HCT116 (cell line): ENCODE results near the gene OR4S2. TPM values are rescaled to one million over a fixed set of nuclear protein-coding genes. Genes with fewer than 3 reads are reported as not detected.

Experiments
- ATAC-seq: fragments of 200-7000 bp; cut with Tn5 transposase; 2 replicates; pipeline ENCODE4 v1.9.1; 2020; ENCODE audit warnings: mild to moderate bottlenecking, moderate library complexity
- BruUV-seq: library from RNA; stranded (reverse); fragments of 400-500 nt; replicated peaks from 2 replicates; lab custom pipeline; 2021; lab: Mats Ljungman, UMichigan
- CTCF ChIA-PET: fragments of 300-600 bp; sonication (Branson Sonifier 250); formaldehyde crosslinking; loops from one replicate; lab custom pipeline; 2021; ENCODE audit warnings: antibody characterized with exemption; lab: Charles Lee
- POLR2A ChIA-PET: fragments of 300-600, 350-600 bp; sonication (Branson Sonifier 250); formaldehyde crosslinking; loops from one replicate; lab custom pipeline; 2021; ENCODE audit warnings: antibody characterized with exemption; lab: Charles Lee
- RAD21 ChIA-PET, 2 experiments: fragments of 300-600 bp; sonication (Branson Sonifier 250); formaldehyde crosslinking; loops; one replicate each; lab custom pipeline; 2023; ENCODE audit warnings: low total read pairs in 2 of 2; ENCODE audit not compliant: uncharacterized antibody in 2 of 2, unreplicated experiment in 2 of 2, low non-redundant PET in 1 of 2; lab: Charles Lee
- DNase-seq: peaks from one replicate; pipeline ENCODE4 v3.0.0-alpha.2; 2010; ENCODE audit warnings: low read depth, low spot score
- H2AFZ ChIP-seq: fragments of 200-600 bp; shearing (Covaris generic), sonication (generic); 2 replicates; pipeline ENCODE4 v1.6.1; 2017; ENCODE audit warnings: low read depth, mixed run types, mixed read lengths, antibody characterized with exemption, low read length; ENCODE audit not compliant: poor library complexity, severe bottlenecking
- H3K27ac ChIP-seq: 2 replicates; pipeline ENCODE4 v1.5.1; 2012; ENCODE audit warnings: low read depth, low read length
- H3K27me3 ChIP-seq: fragments of 200-600 bp; sonication (generic); 2 replicates; pipeline ENCODE4 v1.6.1; 2016; ENCODE audit warnings: mixed run types, low read length, mixed read lengths; ENCODE audit not compliant: insufficient read depth
- H3K36me3 ChIP-seq, 2 experiments: fragments of 200-500 bp in 1 of 2; fragments of 200-600 bp in 1 of 2; sonication (Bioruptor generic) in 1 of 2; sonication (generic) in 1 of 2; 2 replicates each; pipeline versions ENCODE4 v1.5.1 to v1.6.1; 2014 to 2016; ENCODE audit warnings: low read length in 2 of 2, inconsistent platforms in 1 of 2, mixed read lengths in 1 of 2, mixed run types in 1 of 2; ENCODE audit not compliant: insufficient read depth in 2 of 2, control insufficient read depth in 1 of 2
- H3K4me1 ChIP-seq, 2 experiments: fragments of 200-600 bp in 1 of 2; sonication (generic) in 1 of 2; 2 replicates each; pipeline versions ENCODE4 v1.5.1 to v1.6.1; 2012 to 2017; ENCODE audit warnings: low read length in 2 of 2, inconsistent platforms in 1 of 2, mild to moderate bottlenecking in 1 of 2, mixed read lengths in 1 of 2, mixed run types in 1 of 2, moderate library complexity in 1 of 2; ENCODE audit not compliant: insufficient read depth in 2 of 2, control insufficient read depth in 1 of 2
- H3K4me2 ChIP-seq: fragments of 200-600 bp; sonication (generic); 2 replicates; pipeline ENCODE4 v1.6.1; 2017; ENCODE audit warnings: mixed run types, low read length, mixed read lengths
- H3K4me3 ChIP-seq, 2 experiments: fragments of 200-600 bp in 1 of 2; sonication (generic) in 1 of 2; replicated peaks in 1 of 2; 2 replicates each; pipeline ENCODE4 v1.5.1; 2011 to 2016; ENCODE audit warnings: low read length in 2 of 2, control low read depth in 1 of 2, low read depth in 1 of 2, mild to moderate bottlenecking in 1 of 2, mixed read lengths in 1 of 2, mixed run types in 1 of 2
- H3K79me2 ChIP-seq: fragments of 200-600 bp; sonication (generic); 2 replicates; pipeline ENCODE4 v1.6.1; 2017; ENCODE audit warnings: mild to moderate bottlenecking, mixed run types, low read length, moderate library complexity, mixed read lengths; ENCODE audit not compliant: insufficient read depth
- H3K9ac ChIP-seq: fragments of 200-600 bp; sonication (generic); 2 replicates; pipeline ENCODE4 v1.6.1; 2016; ENCODE audit warnings: low read length, mixed read lengths
- H3K9me2 ChIP-seq: fragments of 200-600 bp; sonication (generic), shearing (Covaris generic); 2 replicates; pipeline ENCODE4 v1.6.1; 2017; ENCODE audit warnings: mixed run types, mild to moderate bottlenecking, moderate library complexity; ENCODE audit not compliant: insufficient read depth
- H3K9me3 ChIP-seq, 2 experiments: fragments of 200-500 bp in 1 of 2; fragments of 200-600 bp in 1 of 2; sonication (Bioruptor generic) in 1 of 2; sonication (generic) in 1 of 2; 2 replicates each; pipeline ENCODE4 v1.6.1; 2014 to 2017; ENCODE audit warnings: low read length in 2 of 2, mixed read lengths in 2 of 2, inconsistent platforms in 1 of 2, low read depth in 1 of 2, mild to moderate bottlenecking in 1 of 2, mixed run types in 1 of 2, moderate library complexity in 1 of 2; ENCODE audit not compliant: control insufficient read depth in 1 of 2, insufficient read depth in 1 of 2
- H4K20me1 ChIP-seq: fragments of 200-600 bp; sonication (generic), shearing (Covaris generic); 2 replicates; pipeline ENCODE4 v1.6.1; 2017; ENCODE audit warnings: mixed run types, mild to moderate bottlenecking, moderate library complexity; ENCODE audit not compliant: insufficient read depth
- CBX3 ChIP-seq: IDR thresholded peaks from 2 replicates; pipeline ENCODE4 v1.6.1; 2012; ENCODE audit warnings: low read depth
- CEBPB ChIP-seq: IDR thresholded peaks from 2 replicates; pipeline ENCODE4 v1.6.1; 2012; ENCODE audit warnings: low read depth
- EGR1 ChIP-seq: IDR thresholded peaks from 2 replicates; pipeline ENCODE4 v1.6.1; 2012; ENCODE audit warnings: low read depth
- ELF1 ChIP-seq: IDR thresholded peaks from 2 replicates; pipeline ENCODE4 v1.6.1; 2012; ENCODE audit warnings: low read depth, borderline replicate concordance
- EZH2 ChIP-seq: fragments of 200-600 bp; sonication (generic); IDR thresholded peaks from 2 replicates; pipeline ENCODE4 v1.6.1; 2017; ENCODE audit warnings: antibody characterized with exemption, mixed run types
- EZH2phosphoT487 ChIP-seq: fragments of 200-600 bp; IDR thresholded peaks from 2 replicates; pipeline ENCODE4 v1.6.1; 2018; ENCODE audit warnings: antibody characterized with exemption, borderline replicate concordance
- FOSL1 ChIP-seq: IDR thresholded peaks from 2 replicates; pipeline ENCODE4 v1.6.1; 2012; ENCODE audit warnings: low read depth
- POLR2AphosphoS5 ChIP-seq: IDR thresholded peaks from 2 replicates; pipeline ENCODE4 v1.6.1; 2011; ENCODE audit warnings: mild to moderate bottlenecking, low read depth, low read length, moderate library complexity
- SRF ChIP-seq: IDR thresholded peaks from 2 replicates; pipeline ENCODE4 v1.6.1; 2012; ENCODE audit warnings: low read depth
- TCF7L2 ChIP-seq: IDR thresholded peaks from 2 replicates; pipeline ENCODE4 v1.7.0; 2011; ENCODE audit warnings: borderline replicate concordance, inconsistent platforms; ENCODE audit not compliant: insufficient read depth, insufficient read length; ENCODE audit errors: extremely low read depth
- YY1 ChIP-seq: IDR thresholded peaks from 2 replicates; pipeline ENCODE4 v1.6.1; 2011; ENCODE audit warnings: low read length, low read depth, moderate library complexity, mild to moderate bottlenecking; ENCODE audit not compliant: insufficient replicate concordance; ENCODE audit errors: extremely low read depth
- ZFX ChIP-seq: fragments of 450-650 bp; IDR thresholded peaks from 2 replicates; pipeline ENCODE4 v1.6.1; 2017
- intact Hi-C: fragments of 100-400 bp; cut with micrococcal nuclease; formaldehyde crosslinking; loops from 2 replicates; pipeline ENCODE4 v1.10.0; 2022
- total RNA-seq: library from RNA; stranded (reverse); gene quantifications from one replicate; pipeline ENCODE4 v1.2.1, GENCODE V29; 2021; ENCODE audit not compliant: unreplicated experiment
- TF ChIP-seq, protein P1 (sequence below), 3 experiments: fragments of 200-600 bp in 1 of 3; sonication (generic) in 1 of 3; IDR thresholded peaks in 2 of 3; conservative IDR thresholded peaks in 1 of 3; 2 replicates each; pipeline ENCODE4 v1.5.1; 2012 to 2017; ENCODE audit warnings: low read depth in 2 of 3, low read length in 2 of 3, antibody characterized with exemption in 1 of 3, borderline replicate concordance in 1 of 3, control low read depth in 1 of 3, mild to moderate bottlenecking in 1 of 3, mixed read lengths in 1 of 3, mixed run types in 1 of 3, moderate library complexity in 1 of 3; ENCODE audit not compliant: insufficient read depth in 1 of 3
- TF ChIP-seq, protein P2 (sequence below): IDR thresholded peaks from 2 replicates; pipeline ENCODE4 v1.6.1; 2012
- TF ChIP-seq, protein P3 (sequence below): IDR thresholded peaks from 2 replicates; pipeline ENCODE4 v1.6.1; 2012; ENCODE audit warnings: low read depth
- TF ChIP-seq, protein P4 (sequence below): IDR thresholded peaks from 2 replicates; pipeline ENCODE4 v1.6.1; 2011; ENCODE audit warnings: mild to moderate bottlenecking, low read length, moderate library complexity; ENCODE audit not compliant: insufficient replicate concordance; ENCODE audit errors: extremely low read depth
- TF ChIP-seq, protein P5 (sequence below): IDR thresholded peaks from 2 replicates; pipeline ENCODE4 v1.6.1; 2012

The OR4S2 gene
- total RNA-seq, 1 experiment from 2014 or later, result not detected

DNA sequence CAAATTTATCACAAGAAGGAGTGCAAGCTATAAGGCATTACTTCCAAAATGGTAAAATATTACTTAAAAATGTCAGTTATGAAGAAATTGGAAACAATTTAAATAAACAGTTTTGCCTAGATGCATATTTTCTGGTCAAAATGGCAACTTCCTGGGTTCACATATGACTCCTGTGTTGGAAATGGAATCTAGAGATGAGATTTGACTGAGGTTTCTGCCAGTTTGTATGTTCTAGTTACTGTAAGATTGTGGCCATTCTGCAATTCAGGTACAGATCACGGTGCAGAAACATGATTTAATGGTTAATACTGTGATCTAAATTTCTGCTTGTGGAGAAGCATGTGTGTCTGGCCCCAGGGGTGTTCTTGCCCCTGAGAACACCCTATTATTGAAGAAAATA lies 10.5 kb downstream of the OR4S2 start (continued):
- TF ChIP-seq FOSL1 (no peak), YY1 (no peak), ZFX (no peak)

DNA sequence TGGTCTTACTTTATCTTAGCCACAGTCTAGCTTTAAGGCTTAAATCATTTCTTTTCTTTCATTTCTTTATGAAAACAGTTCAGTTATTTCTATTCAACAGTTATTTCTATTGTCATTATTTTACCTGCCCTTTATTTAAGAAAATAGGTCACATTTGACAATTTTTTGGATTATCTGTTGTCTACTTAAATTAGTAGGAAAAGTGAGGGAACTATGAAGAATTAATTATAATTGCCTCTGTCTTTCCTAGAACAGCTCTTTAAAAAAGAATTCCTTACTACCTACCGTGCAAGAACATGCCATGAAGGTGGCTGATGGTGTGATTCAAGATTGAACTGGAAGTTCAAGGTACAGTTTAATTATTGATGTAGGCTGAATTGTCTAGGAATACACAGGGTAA lies 13.8 kb downstream of the OR4S2 start, which contains the start of gene OR4C6:
OR4C6 (plus strand) TSS at position 301 of the 400 bp plus-strand sequence. CDS start 2,966 bp downstream, outside the sequence.
- peaks cover 6 to 14% of the 10 kb centered on the region in 2 experiments; a peak in 2 of 4 replicates for H3K9me3 ChIP-seq
- CTCF ChIA-PET, result no interaction called here
- ATAC-seq, result no peak

More for the DNA sequence above, 13.8 kb downstream of the OR4S2 start, which contains the start of gene OR4C6:
- TF ChIP-seq POLR2AphosphoS5 (no peak), CBX3 (no peak), EZH2phosphoT487 (no peak), FOSL1 (no peak), EZH2 (no peak), EGR1 (no peak), ZFX (no peak), ELF1 (no peak), YY1 (no peak), CEBPB (no peak), TCF7L2 (no peak), SRF (no peak)
- TF ChIP-seq, protein P1, sequence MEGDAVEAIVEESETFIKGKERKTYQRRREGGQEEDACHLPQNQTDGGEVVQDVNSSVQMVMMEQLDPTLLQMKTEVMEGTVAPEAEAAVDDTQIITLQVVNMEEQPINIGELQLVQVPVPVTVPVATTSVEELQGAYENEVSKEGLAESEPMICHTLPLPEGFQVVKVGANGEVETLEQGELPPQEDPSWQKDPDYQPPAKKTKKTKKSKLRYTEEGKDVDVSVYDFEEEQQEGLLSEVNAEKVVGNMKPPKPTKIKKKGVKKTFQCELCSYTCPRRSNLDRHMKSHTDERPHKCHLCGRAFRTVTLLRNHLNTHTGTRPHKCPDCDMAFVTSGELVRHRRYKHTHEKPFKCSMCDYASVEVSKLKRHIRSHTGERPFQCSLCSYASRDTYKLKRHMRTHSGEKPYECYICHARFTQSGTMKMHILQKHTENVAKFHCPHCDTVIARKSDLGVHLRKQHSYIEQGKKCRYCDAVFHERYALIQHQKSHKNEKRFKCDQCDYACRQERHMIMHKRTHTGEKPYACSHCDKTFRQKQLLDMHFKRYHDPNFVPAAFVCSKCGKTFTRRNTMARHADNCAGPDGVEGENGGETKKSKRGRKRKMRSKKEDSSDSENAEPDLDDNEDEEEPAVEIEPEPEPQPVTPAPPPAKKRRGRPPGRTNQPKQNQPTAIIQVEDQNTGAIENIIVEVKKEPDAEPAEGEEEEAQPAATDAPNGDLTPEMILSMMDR (IDR thresholded peaks at IDR 0.05 in 2 of 3, conservative IDR thresholded peaks at IDR 0.05 in 1 of 3; ENCODE audit: borderline replicate concordance in 1 of 3, insufficient read depth in 1 of 3, low read depth in 2 of 3, low read length in 2 of 3), result no peak
- TF ChIP-seq, protein P2, sequence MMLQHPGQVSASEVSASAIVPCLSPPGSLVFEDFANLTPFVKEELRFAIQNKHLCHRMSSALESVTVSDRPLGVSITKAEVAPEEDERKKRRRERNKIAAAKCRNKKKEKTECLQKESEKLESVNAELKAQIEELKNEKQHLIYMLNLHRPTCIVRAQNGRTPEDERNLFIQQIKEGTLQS, result no peak
- TF ChIP-seq, protein P3, sequence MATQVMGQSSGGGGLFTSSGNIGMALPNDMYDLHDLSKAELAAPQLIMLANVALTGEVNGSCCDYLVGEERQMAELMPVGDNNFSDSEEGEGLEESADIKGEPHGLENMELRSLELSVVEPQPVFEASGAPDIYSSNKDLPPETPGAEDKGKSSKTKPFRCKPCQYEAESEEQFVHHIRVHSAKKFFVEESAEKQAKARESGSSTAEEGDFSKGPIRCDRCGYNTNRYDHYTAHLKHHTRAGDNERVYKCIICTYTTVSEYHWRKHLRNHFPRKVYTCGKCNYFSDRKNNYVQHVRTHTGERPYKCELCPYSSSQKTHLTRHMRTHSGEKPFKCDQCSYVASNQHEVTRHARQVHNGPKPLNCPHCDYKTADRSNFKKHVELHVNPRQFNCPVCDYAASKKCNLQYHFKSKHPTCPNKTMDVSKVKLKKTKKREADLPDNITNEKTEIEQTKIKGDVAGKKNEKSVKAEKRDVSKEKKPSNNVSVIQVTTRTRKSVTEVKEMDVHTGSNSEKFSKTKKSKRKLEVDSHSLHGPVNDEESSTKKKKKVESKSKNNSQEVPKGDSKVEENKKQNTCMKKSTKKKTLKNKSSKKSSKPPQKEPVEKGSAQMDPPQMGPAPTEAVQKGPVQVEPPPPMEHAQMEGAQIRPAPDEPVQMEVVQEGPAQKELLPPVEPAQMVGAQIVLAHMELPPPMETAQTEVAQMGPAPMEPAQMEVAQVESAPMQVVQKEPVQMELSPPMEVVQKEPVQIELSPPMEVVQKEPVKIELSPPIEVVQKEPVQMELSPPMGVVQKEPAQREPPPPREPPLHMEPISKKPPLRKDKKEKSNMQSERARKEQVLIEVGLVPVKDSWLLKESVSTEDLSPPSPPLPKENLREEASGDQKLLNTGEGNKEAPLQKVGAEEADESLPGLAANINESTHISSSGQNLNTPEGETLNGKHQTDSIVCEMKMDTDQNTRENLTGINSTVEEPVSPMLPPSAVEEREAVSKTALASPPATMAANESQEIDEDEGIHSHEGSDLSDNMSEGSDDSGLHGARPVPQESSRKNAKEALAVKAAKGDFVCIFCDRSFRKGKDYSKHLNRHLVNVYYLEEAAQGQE, result no peak
- TF ChIP-seq, protein P4, sequence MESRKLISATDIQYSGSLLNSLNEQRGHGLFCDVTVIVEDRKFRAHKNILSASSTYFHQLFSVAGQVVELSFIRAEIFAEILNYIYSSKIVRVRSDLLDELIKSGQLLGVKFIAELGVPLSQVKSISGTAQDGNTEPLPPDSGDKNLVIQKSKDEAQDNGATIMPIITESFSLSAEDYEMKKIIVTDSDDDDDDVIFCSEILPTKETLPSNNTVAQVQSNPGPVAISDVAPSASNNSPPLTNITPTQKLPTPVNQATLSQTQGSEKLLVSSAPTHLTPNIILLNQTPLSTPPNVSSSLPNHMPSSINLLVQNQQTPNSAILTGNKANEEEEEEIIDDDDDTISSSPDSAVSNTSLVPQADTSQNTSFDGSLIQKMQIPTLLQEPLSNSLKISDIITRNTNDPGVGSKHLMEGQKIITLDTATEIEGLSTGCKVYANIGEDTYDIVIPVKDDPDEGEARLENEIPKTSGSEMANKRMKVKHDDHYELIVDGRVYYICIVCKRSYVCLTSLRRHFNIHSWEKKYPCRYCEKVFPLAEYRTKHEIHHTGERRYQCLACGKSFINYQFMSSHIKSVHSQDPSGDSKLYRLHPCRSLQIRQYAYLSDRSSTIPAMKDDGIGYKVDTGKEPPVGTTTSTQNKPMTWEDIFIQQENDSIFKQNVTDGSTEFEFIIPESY, result no peak
- TF ChIP-seq, protein P5, sequence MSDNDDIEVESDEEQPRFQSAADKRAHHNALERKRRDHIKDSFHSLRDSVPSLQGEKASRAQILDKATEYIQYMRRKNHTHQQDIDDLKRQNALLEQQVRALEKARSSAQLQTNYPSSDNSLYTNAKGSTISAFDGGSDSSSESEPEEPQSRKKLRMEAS, result no peak
- TF ChIP-seq, all 23 proteins: peak for 0
- no peaks in the 10 kb centered on the region for H3K9me2 ChIP-seq
- RAD21 ChIA-PET, result no interaction called here
- H3K4me1 ChIP-seq, result no peaks in the 10 kb centered on the region
- no peaks in the 10 kb centered on the region for H3K79me2 ChIP-seq
- H2AFZ ChIP-seq, result no peak within 1 kb of the TSS
- no peak for DNase-seq
- POLR2A ChIA-PET, result no interaction called here
- no peaks in the 10 kb centered on the region for H3K27me3 ChIP-seq
- intact Hi-C loops, result no loop called here
- no peak within 1 kb of the TSS for H3K9ac ChIP-seq
- no peaks in the 10 kb centered on the region for H4K20me1 ChIP-seq
- no TSS peak for BruUV-seq
- no peak within 1 kb of the TSS for H3K4me3 ChIP-seq
- no peak within 1 kb of the TSS for H3K27ac ChIP-seq
- H3K4me2 ChIP-seq, result no peak within 1 kb of the TSS
- H3K36me3 ChIP-seq, result no peaks in the 10 kb centered on the region
